Panc1 (cell line): ENCODE measurements around the gene SAP30. TPM values are rescaled to one million over a fixed set of nuclear protein-coding genes. Genes with fewer than 3 reads are reported as not detected.
A peak's percentile ranks its signal among the peaks of the same experiment; 100 is the strongest.

ENCODE experiments used
- ATAC-seq: fragments of 200-7000 bp; cut with Tn5 transposase; 2 replicates; pipeline ENCODE4 v1.9.1; 2020; ENCODE audit warnings: mild to moderate bottlenecking, moderate library complexity
- BruUV-seq: library from RNA; stranded (reverse); fragments of 400-500 nt; replicated peaks from 2 replicates; lab custom pipeline; 2021; lab: Mats Ljungman, UMichigan
- CTCF ChIA-PET: fragments of 300-600 bp; sonication (Branson Sonifier 250); formaldehyde crosslinking; loops from one replicate; lab custom pipeline; 2022; ENCODE audit warnings: antibody characterized with exemption; lab: Charles Lee
- POLR2A ChIA-PET: fragments of 300-600 bp; sonication (Branson Sonifier 250); formaldehyde crosslinking; loops from one replicate; lab custom pipeline; 2022; ENCODE audit warnings: antibody characterized with exemption; lab: Charles Lee
- DNase-seq: peaks from one replicate; pipeline ENCODE4 v3.0.0-alpha.2; 2010; ENCODE audit warnings: low read depth, low spot score
- H3K27ac ChIP-seq: 2 replicates; pipeline ENCODE4 v1.5.1; 2011; ENCODE audit warnings: mild to moderate bottlenecking, low read length, inconsistent platforms
- H3K27me3 ChIP-seq: fragments of 200-500 bp; sonication (Bioruptor generic); 2 replicates; pipeline ENCODE4 v1.6.0; 2014; ENCODE audit warnings: low read length, inconsistent platforms; ENCODE audit not compliant: control insufficient read depth, insufficient read depth
- H3K36me3 ChIP-seq: fragments of 200-500 bp; sonication (Bioruptor generic); 2 replicates; pipeline ENCODE4 v1.5.1; 2014; ENCODE audit warnings: inconsistent platforms, mild to moderate bottlenecking, low read length, moderate library complexity; ENCODE audit not compliant: control insufficient read depth, insufficient read depth
- H3K4me1 ChIP-seq: 2 replicates; pipeline ENCODE4 v1.5.1; 2011; ENCODE audit warnings: inconsistent platforms, mild to moderate bottlenecking, low read length, moderate library complexity; ENCODE audit not compliant: control insufficient read depth, insufficient read depth
- H3K4me3 ChIP-seq, 2 experiments: 2 replicates each; pipeline ENCODE4 v1.5.1; 2011 to 2012; ENCODE audit warnings: low read depth in 2 of 2, low read length in 2 of 2, mild to moderate bottlenecking in 2 of 2, inconsistent platforms in 1 of 2, moderate library complexity in 1 of 2
- H3K9me3 ChIP-seq: fragments of 200-500 bp; sonication (Bioruptor generic); 2 replicates; pipeline ENCODE4 v1.5.1; 2014; ENCODE audit warnings: low read depth, mild to moderate bottlenecking, inconsistent platforms, low read length, moderate library complexity; ENCODE audit not compliant: control insufficient read depth, insufficient read depth
- CTCF ChIP-seq: fragments of 450-650 bp; IDR thresholded peaks from 2 replicates; pipeline ENCODE4 v1.5.1; 2017; ENCODE audit warnings: mild to moderate bottlenecking
- POLR2AphosphoS5 ChIP-seq: IDR thresholded peaks from 2 replicates; pipeline ENCODE4 v1.6.1; 2012; ENCODE audit warnings: mild to moderate bottlenecking, low read depth, low read length, moderate library complexity
- REST ChIP-seq, 2 experiments: IDR thresholded peaks; 2 replicates each; pipeline ENCODE4 v1.6.1; 2011 to 2012; ENCODE audit warnings: low read depth in 2 of 2, control low read depth in 1 of 2, low read length in 1 of 2, mild to moderate bottlenecking in 1 of 2, moderate library complexity in 1 of 2; ENCODE audit not compliant: insufficient read depth in 1 of 2
- SIN3A ChIP-seq: IDR thresholded peaks from 2 replicates; pipeline ENCODE4 v1.6.1; 2012; ENCODE audit warnings: low read depth, mild to moderate bottlenecking, low read length, moderate library complexity, borderline replicate concordance; ENCODE audit not compliant: insufficient read depth
- TCF7L2 ChIP-seq: IDR thresholded peaks from 2 replicates; pipeline ENCODE4 v1.6.1; 2011; ENCODE audit warnings: mild to moderate bottlenecking, low read depth, low read length, inconsistent platforms
- in situ Hi-C: cut with HindIII; loops from 2 replicates; pipeline ENCODE4 v1.10.0; 2016; ENCODE audit warnings: low sequenced_read_pairs, low pct_unique_long_range_greater_than_20kb
- intact Hi-C: fragments of 100-400 bp; cut with micrococcal nuclease; formaldehyde crosslinking; loops from one replicate; pipeline ENCODE4 v1.10.0; 2022; ENCODE audit not compliant: unreplicated experiment
- total RNA-seq: library from RNA; stranded (reverse); gene quantifications from one replicate; pipeline ENCODE4 v1.2.1, GENCODE V29; 2021; ENCODE audit not compliant: unreplicated experiment

The SAP30 gene
- total RNA-seq, 1 experiment from 2014 or later, result 23.4 TPM

GRCh38 chr4:173333658-173334084 is 37.1 kb upstream of the SAP30 start:
- TF ChIP-seq CTCF (no peak), POLR2AphosphoS5 (no peak), TCF7L2 (no peak), SIN3A (no peak), REST (IDR thresholded peaks at IDR 0.05; ENCODE audit: insufficient read depth in 1 of 2, low read depth in 2 of 2, low read length in 1 of 2) (no peak)
- ChIA-PET CTCF (no interaction called here), POLR2A (interaction anchor here (0.6 to 3.1 kb wide), 2 partner anchors 23 to 36 kb away, joined by 12 to 19 read pairs; partner anchors contain the start of gene SAP30)
- ATAC-seq (peak; percentile 26), DNase-seq (no peak)
- in situ Hi-C loops (no loop called here), intact Hi-C loops (loop anchor here (5.0 kb wide), 1 partner anchor 34 kb away; no protein-coding TSS in a partner anchor)
- H3K4me3 ChIP-seq, result peak overlapping the region; percentile 86 to 91
- H3K27ac ChIP-seq, result peak overlapping the region; percentile 93
- H3K4me1 ChIP-seq, result peaks cover 11% of the 10 kb centered on the region; the same call in 1 of the 2 replicates
- H3K27me3 ChIP-seq, result no peaks in the 10 kb centered on the region
- no TSS peak for BruUV-seq
- no peaks in the 10 kb centered on the region for H3K9me3 ChIP-seq
- H3K36me3 ChIP-seq, result peaks cover 12% of the 10 kb centered on the region

- H3K4me1 ChIP-seq, result peaks cover 11% of the 10 kb centered on the region; the same call in 1 of the 2 replicates
- no TSS peak for BruUV-seq
- ATAC-seq, result peak; percentile 90
- intact Hi-C loops, result loop anchor here (5.0 kb wide), 1 partner anchor 33 kb away; no protein-coding TSS in a partner anchor
- H3K27me3 ChIP-seq, result no peaks in the 10 kb centered on the region
- H3K4me3 ChIP-seq, result peak within 1 kb of the TSS; percentile 86 to 91
- peaks cover 12% of the 10 kb centered on the region for H3K36me3 ChIP-seq
- H3K9me3 ChIP-seq, result no peaks in the 10 kb centered on the region
- H3K27ac ChIP-seq, result peak within 1 kb of the TSS; percentile 97
- in situ Hi-C loops, result no loop called here
- ChIA-PET POLR2A (interaction anchor here (0.6 to 3.1 kb wide), 2 partner anchors 22 to 36 kb away, joined by 12 to 19 read pairs; partner anchors contain the start of gene SAP30), CTCF (no interaction called here)
- DNase-seq, result peak; percentile 98
- peak; percentile 95 for TF ChIP-seq POLR2AphosphoS5
- TF ChIP-seq SIN3A, result 0 out of 2 replicates have a peak, but pooled peaks have one; percentile 63
- no peak for TF ChIP-seq TCF7L2
- no peak for TF ChIP-seq CTCF
- TF ChIP-seq REST (IDR thresholded peaks at IDR 0.05; ENCODE audit: insufficient read depth in 1 of 2, low read depth in 2 of 2, low read length in 1 of 2), result no peak
Measured at GRCh38 chr4:173334085-173334890, 36.5 kb upstream of the SAP30 start, which contains the start of gene HMGB2. HMGB2 (minus strand) TSS chr4:173334358; CDS start chr4:173333649, 709 bp downstream.
